AG04450 (cell line): ENCODE data around the gene PIGQ. TPM values are rescaled to one million over a fixed set of nuclear protein-coding genes. Genes with fewer than 3 reads are reported as not detected.

ENCODE experiments used
- CTCF ChIA-PET: fragments of 300-600, 350-600 bp; formaldehyde crosslinking; extraction: SDS; loops from one replicate; lab custom pipeline; 2022; ENCODE audit warnings: antibody characterized with exemption, inconsistent platforms; lab: Charles Lee
- POLR2A ChIA-PET: fragments of 350-600 bp; formaldehyde crosslinking; extraction: SDS; loops from one replicate; lab custom pipeline; 2021; ENCODE audit warnings: antibody characterized with exemption, inconsistent platforms; lab: Yijun Ruan, JAX
- DNase-seq: peaks from one replicate; pipeline ENCODE4 v3.0.0-alpha.2; 2011; ENCODE audit warnings: low read depth, low spot score
- H3K27ac ChIP-seq: one replicate; pipeline ENCODE4 v1.5.1; 2012; ENCODE audit warnings: low read depth, low read length, control low read depth
- H3K27me3 ChIP-seq: one replicate; pipeline ENCODE4 v1.6.0; 2012; ENCODE audit warnings: low read length; ENCODE audit not compliant: control insufficient read depth, insufficient read depth
- H3K4me3 ChIP-seq: 2 replicates; pipeline ENCODE4 v1.5.1; 2011; ENCODE audit warnings: mild to moderate bottlenecking, low read depth, low read length, control low read depth
- H3K9me3 ChIP-seq: 2 replicates; pipeline ENCODE4 v1.5.1; 2012; ENCODE audit warnings: low read length; ENCODE audit not compliant: control insufficient read depth, insufficient read depth
- CTCF ChIP-seq: IDR thresholded peaks from 2 replicates; pipeline ENCODE4 v1.5.1; 2011; ENCODE audit warnings: low read depth, low read length, control low read depth, inconsistent platforms
- polyA plus RNA-seq: library from polyadenylated mRNA; depleted of rRNA; stranded (reverse); fragments of >200 nt; gene quantifications from 2 replicates; pipeline ENCODE4 v1.2.3, GENCODE V29; 2011

Gene PIGQ
- polyA plus RNA-seq, 1 experiment, result 12.1 TPM

GRCh38 chr16:578232-578869 is 8.6 kb downstream of the PIGQ start:
- CTCF ChIA-PET, result no interaction called here
- Histone ChIP-seq H3K4me3 (no peak overlapping the region), H3K27ac (no peak overlapping the region), H3K9me3 (no peaks in the 10 kb centered on the region; the same call in 1 of the 2 replicates), H3K27me3 (no peaks in the 10 kb centered on the region)
- TF ChIP-seq CTCF, result no peak
- POLR2A ChIA-PET, result interaction anchor here (1.2 kb wide), 1 partner anchor 89 kb away, joined by 4 read pairs; the partner anchor contains the start of gene RHOT2
- no peak for DNase-seq

GRCh38 chr16:578870-579405 is 9.2 kb downstream of the PIGQ start:
- ChIA-PET CTCF (no interaction called here), POLR2A (interaction anchor here (0.6 to 1.2 kb wide), 2 partner anchors 19 to 89 kb away, joined by 4 read pairs; partner anchors contain the start of gene RHOT2)
- Histone ChIP-seq H3K9me3 (no peaks in the 10 kb centered on the region; the same call in 1 of the 2 replicates), H3K4me3 (no peak overlapping the region), H3K27me3 (no peaks in the 10 kb centered on the region), H3K27ac (no peak overlapping the region)
- DNase-seq, result no peak
- peak; percentile 74 for TF ChIP-seq CTCF

GRCh38 chr16:580141-580945 is 10.6 kb downstream of the PIGQ start:
- Histone ChIP-seq H3K9me3 (no peaks in the 10 kb centered on the region; the same call in 1 of the 2 replicates), H3K27me3 (no peaks in the 10 kb centered on the region), H3K4me3 (no peak overlapping the region), H3K27ac (no peak overlapping the region)
- POLR2A ChIA-PET, result no interaction called here
- CTCF ChIA-PET, result no interaction called here
- DNase-seq, result no peak
- TF ChIP-seq CTCF, result no peak

- TF ChIP-seq CTCF, result no peak
- Histone ChIP-seq H3K4me3 (no peak overlapping the region), H3K27ac (no peak overlapping the region), H3K9me3 (no peaks in the 10 kb centered on the region; the same call in 1 of the 2 replicates), H3K27me3 (no peaks in the 10 kb centered on the region)
- CTCF ChIA-PET, result no interaction called here
- no peak for DNase-seq
- POLR2A ChIA-PET, result interaction anchor here (0.6 to 0.7 kb wide), 2 partner anchors 45 to 159 kb away, joined by 4 to 5 read pairs; no protein-coding TSS in a partner anchor
Measured at GRCh38 chr16:580946-581498, 11.3 kb downstream of the PIGQ start.
